HepG2 (cell line): ENCODE results near the gene CDR2L. TPM values are rescaled to one million over a fixed set of nuclear protein-coding genes. Genes with fewer than 3 reads are reported as not detected.

ENCODE experiments used
- ASH2L ChIP-seq: fragments of 300-600, 200-600 bp; sonication (generic); IDR thresholded peaks from 2 replicates; pipeline ENCODE4 v1.7.0; 2017; ENCODE audit warnings: low read depth, mild to moderate bottlenecking, moderate library complexity, mixed read lengths, low read length; ENCODE audit not compliant: insufficient read length
- ATAD3A ChIP-seq: sonication (generic); formaldehyde crosslinking; IDR thresholded peaks from 2 replicates; pipeline ENCODE4 v1.4.0; 2020; ENCODE audit warnings: missing genetic modification reagents
- CERS6 ChIP-seq: sonication (generic); formaldehyde crosslinking; IDR thresholded peaks from 2 replicates; pipeline ENCODE4 v1.5.0; 2020; ENCODE audit warnings: missing genetic modification reagents
- CSRNP1 ChIP-seq: sonication (generic); formaldehyde crosslinking; IDR thresholded peaks from 2 replicates; pipeline ENCODE4 v1.8.1; 2023; ENCODE audit warnings: mild to moderate bottlenecking, missing genetic modification reagents
- HMGA1 ChIP-seq: sonication (generic); formaldehyde crosslinking; conservative IDR thresholded peaks from 2 replicates; pipeline ENCODE4 v1.4.0; 2020; ENCODE audit warnings: missing genetic modification reagents
- HOXA3 ChIP-seq: sonication (generic); formaldehyde crosslinking; IDR thresholded peaks from 2 replicates; pipeline ENCODE4 v1.5.0; 2020; ENCODE audit warnings: missing genetic modification reagents
- IRF1 ChIP-seq: sonication (generic); formaldehyde crosslinking; IDR thresholded peaks from 2 replicates; pipeline ENCODE4 v1.4.0; 2020; ENCODE audit warnings: low read depth, mild to moderate bottlenecking, missing genetic modification reagents
- ISX ChIP-seq: sonication (generic); formaldehyde crosslinking; conservative IDR thresholded peaks from 2 replicates; pipeline ENCODE4 v1.5.0; 2020; ENCODE audit warnings: missing genetic modification reagents
- PCBP1 ChIP-seq: fragments of 200-400 bp; formaldehyde crosslinking; IDR thresholded peaks from 2 replicates; pipeline ENCODE4 v1.6.1; 2017; ENCODE audit warnings: mild to moderate bottlenecking, low read depth, low read length, borderline replicate concordance
- SIN3A ChIP-seq: IDR thresholded peaks from 2 replicates; pipeline ENCODE4 v1.6.1; 2011; ENCODE audit warnings: low read depth, mild to moderate bottlenecking, control low read depth, low read length, borderline replicate concordance
- SMAD9 ChIP-seq: sonication (generic); formaldehyde crosslinking; IDR thresholded peaks from 2 replicates; pipeline ENCODE4 v1.5.1; 2020; ENCODE audit warnings: mild to moderate bottlenecking, missing genetic modification reagents
- TAF1 ChIP-seq: sonication (generic); formaldehyde crosslinking; IDR thresholded peaks from 2 replicates; pipeline ENCODE4 v1.4.0; 2020; ENCODE audit warnings: missing genetic modification reagents
- TEF ChIP-seq: sonication (generic); formaldehyde crosslinking; IDR thresholded peaks from 2 replicates; pipeline ENCODE4 v1.5.0; 2020; ENCODE audit warnings: missing genetic modification reagents
- THAP11 ChIP-seq: IDR thresholded peaks from 2 replicates; pipeline ENCODE4 v1.6.1; 2016; ENCODE audit warnings: missing biosample characterization, missing genetic modification reagents
- TOPORS ChIP-seq: sonication (generic); formaldehyde crosslinking; IDR thresholded peaks from 2 replicates; pipeline ENCODE4 v1.8.0; 2023; ENCODE audit warnings: mild to moderate bottlenecking, missing genetic modification reagents
- ZBTB21 ChIP-seq: sonication (generic); formaldehyde crosslinking; IDR thresholded peaks from 2 replicates; pipeline ENCODE4 v1.4.0; 2020; ENCODE audit warnings: missing genetic modification reagents
- ZNF143 ChIP-seq: sonication (generic); formaldehyde crosslinking; IDR thresholded peaks from 2 replicates; pipeline ENCODE4 v1.4.0; 2020; ENCODE audit warnings: missing genetic modification reagents
- ZNF329 ChIP-seq: sonication (generic); formaldehyde crosslinking; IDR thresholded peaks from 2 replicates; pipeline ENCODE4 v1.9.0; 2021; ENCODE audit warnings: low read depth, mild to moderate bottlenecking, missing genetic modification reagents
- ZNF546 ChIP-seq: sonication (generic); formaldehyde crosslinking; conservative IDR thresholded peaks from 2 replicates; pipeline ENCODE4 v1.8.1; 2023; ENCODE audit warnings: mild to moderate bottlenecking, missing genetic modification reagents
- ZNF605 ChIP-seq: sonication (generic); formaldehyde crosslinking; IDR thresholded peaks from 2 replicates; pipeline ENCODE4 v1.8.0; 2022; ENCODE audit warnings: mild to moderate bottlenecking, missing genetic modification reagents
- ZNF841 ChIP-seq: sonication (generic); formaldehyde crosslinking; IDR thresholded peaks from 2 replicates; pipeline ENCODE4 v1.8.1; 2023; ENCODE audit warnings: missing genetic modification reagents, borderline replicate concordance
- ZSCAN31 ChIP-seq: sonication (generic); formaldehyde crosslinking; IDR thresholded peaks from 2 replicates; pipeline ENCODE4 v1.5.0; 2020; ENCODE audit warnings: low read depth, mild to moderate bottlenecking, missing genetic modification reagents
- polyA plus RNA-seq, 8 experiments: library from polyadenylated mRNA; depleted of rRNA in 3 of 8; stranded (reverse) in 7 of 8; unstranded in 1 of 8; fragments of >200 nt; fragmentation: Illumina TruSeq in 4 of 8; extraction: Trizol in 4 of 8; gene quantifications; 2 replicates each; pipeline versions ENCODE4 v1.2.1 to v1.2.3, GENCODE V29; 2011 to 2016; ENCODE audit warnings: low read depth in 4 of 8, missing spikeins in 1 of 8, mixed read lengths in 1 of 8; ENCODE audit not compliant: insufficient read depth in 1 of 8
- total RNA-seq, 5 experiments: library from RNA; depleted of rRNA; stranded (reverse); fragments of >200 nt; fragmentation: Illumina TruSeq; extraction: Trizol; gene quantifications; 2 replicates each; pipeline ENCODE4 v1.2.3, GENCODE V29; 2016; ENCODE audit warnings: low read depth in 1 of 5

The CDR2L gene
- total and polyA plus RNA-seq, 2 of the 13 experiments (the other 11 are each of a cell fraction or from before 2014, with no cell fraction given), result 1.9 to 2.1 TPM

- TF ChIP-seq PCBP1 (peak; percentile 94), IRF1 (CRISPR knock-in tag) (no peak), TEF (peak; percentile 76; the same call in 1 of the 2 replicates), ISX (CRISPR knock-in tag) (0 out of 2 replicates have a peak, but pooled peaks have one; percentile 62), ZNF329 (peak; percentile 79), THAP11 (CRISPR knock-in tag) (peak; percentile 95), SMAD9 (no peak), ZNF841 (no peak), ZSCAN31 (CRISPR knock-in tag) (peak; percentile 89), HMGA1 (CRISPR knock-in tag) (no peak), ZNF546 (CRISPR knock-in tag) (peak; percentile 79; the same call in 1 of the 2 replicates), CSRNP1 (CRISPR knock-in tag) (peak; percentile 98), TAF1 (CRISPR knock-in tag) (peak; percentile 100), ZNF143 (peak; percentile 67; the same call in 1 of the 2 replicates), ASH2L (peak; percentile 99), ATAD3A (CRISPR knock-in tag) (no peak; the same call in 1 of the 2 replicates), CERS6 (no peak; the same call in 1 of the 2 replicates), ZNF605 (peak; percentile 99), SIN3A (0 out of 2 replicates have a peak, but pooled peaks have one; percentile 72), HOXA3 (CRISPR knock-in tag) (peak; percentile 99), TOPORS (CRISPR knock-in tag) (no peak), ZBTB21 (peak; percentile 75)
These were observed 25.1 kb downstream of the CDR2L start, which contains the start of gene MRPL58 (continued) for GRCh38 chr17:75012346-75013091.
